GM21381 (cell line): ENCODE measurements around the gene KIF2C.

Experiments
- ATAC-seq: cut with Tn5 transposase; IDR thresholded peaks from one replicate; pipeline ENCODE4 v1.9.1; 2021; ENCODE audit warnings: mild to moderate bottlenecking, moderate library complexity; ENCODE audit not compliant: unreplicated experiment

Gene KIF2C

GRCh38 chr1:44775078-44775929 is 35.7 kb downstream of the KIF2C start, which contains the start of gene RPS8:
RPS8 (plus strand) TSS chr1:44775540; CDS start chr1:44775597, 57 bp downstream.
- ATAC-seq: peak; percentile 76

GRCh38 chr1:44775930-44776729 is 36.5 kb downstream of the KIF2C start:
- ATAC-seq: peak; percentile 3

GRCh38 chr1:44776730-44777068 is 37.1 kb downstream of the KIF2C start:
- no peak for ATAC-seq

- ATAC-seq: no peak
Observed at GRCh38 chr1:44777547-44777946, 37.9 kb downstream of the KIF2C start.

GRCh38 chr1:44777969-44778635 is 38.5 kb downstream of the KIF2C start:
- no peak for ATAC-seq

GRCh38 chr1:44778705-44779576 is 39.3 kb downstream of the KIF2C start:
- ATAC-seq: no peak

- ATAC-seq: no peak
Observed at GRCh38 chr1:44780583-44781121, 41.0 kb downstream of the KIF2C start.

GRCh38 chr1:44783697-44784093 is 44.1 kb downstream of the KIF2C start:
- ATAC-seq: no peak

GRCh38 chr1:44784094-44785028 is 44.7 kb downstream of the KIF2C start:
- ATAC-seq: no peak

GRCh38 chr1:44785029-44785380 is 45.4 kb downstream of the KIF2C start:
- ATAC-seq: no peak

- ATAC-seq: no peak
Observed at GRCh38 chr1:44785501-44786137, 46.0 kb downstream of the KIF2C start.

- ATAC-seq: peak; percentile 45
Observed at GRCh38 chr1:44786138-44786840, 46.7 kb downstream of the KIF2C start.

- no peak for ATAC-seq
Observed at GRCh38 chr1:44786841-44787426, 47.3 kb downstream of the KIF2C start.

GRCh38 chr1:44787506-44787905 is 47.9 kb downstream of the KIF2C start:
- ATAC-seq: no peak

- ATAC-seq: no peak
Observed at GRCh38 chr1:44788120-44788860, 48.7 kb downstream of the KIF2C start, which contains the start of gene BEST4. BEST4 (minus strand) TSS chr1:44788170; CDS start chr1:44787705, 465 bp downstream.

- no peak for ATAC-seq
Observed at GRCh38 chr1:44790968-44791801, 51.5 kb downstream of the KIF2C start.
